ENCODE results near the gene AKIRIN2.

- no peak for TF ChIP-seq CTCF (IDR thresholded peaks at IDR 0.05 in 2 of 3, conservative IDR thresholded peaks at IDR 0.05 in 1 of 3; ENCODE audit: control insufficient read depth in 2 of 3, extremely low read depth in 1 of 3, insufficient read depth in 1 of 3, low read depth in 3 of 3, low read length in 3 of 3)
- TF ChIP-seq PBX3 (IDR thresholded peaks at IDR 0.05; ENCODE audit: insufficient replicate concordance, low read depth, low read length): no peak
- no peak for TF ChIP-seq MLLT1 (IDR thresholded peaks at IDR 0.05)
- TF ChIP-seq JUND (IDR thresholded peaks at IDR 0.05; ENCODE audit: low read depth, low read length): no peak
- TF ChIP-seq RAD21 (IDR thresholded peaks at IDR 0.05; ENCODE audit: insufficient read depth, low read depth, low read length): no peak
- TF ChIP-seq BACH1 (IDR thresholded peaks at IDR 0.05; ENCODE audit: borderline replicate concordance): no peak
- TF ChIP-seq POLR2AphosphoS5 (IDR thresholded peaks at IDR 0.05; ENCODE audit: low read length): no peak
- no peak for TF ChIP-seq MTA3 (IDR thresholded peaks at IDR 0.05; ENCODE audit: borderline replicate concordance, low read length)
- TF ChIP-seq ZNF24 (IDR thresholded peaks at IDR 0.05): no peak
- TF ChIP-seq IRF3 (IDR thresholded peaks at IDR 0.05): no peak
- no peak for TF ChIP-seq YY1 (IDR thresholded peaks at IDR 0.05; ENCODE audit: low read depth, low read length)
These were observed 41.7 kb downstream of the AKIRIN2 start for GRCh38 chr6:87660226-87660911.

Data from GM12878 (cell line).